ENCODE data around the gene AP1S1.
"Not testable (repeated sequence)": the region's sequence is repeated elsewhere in the genome, so short reads cannot be mapped to it uniquely, and the experiment has no call there.

Gene AP1S1

DNA sequence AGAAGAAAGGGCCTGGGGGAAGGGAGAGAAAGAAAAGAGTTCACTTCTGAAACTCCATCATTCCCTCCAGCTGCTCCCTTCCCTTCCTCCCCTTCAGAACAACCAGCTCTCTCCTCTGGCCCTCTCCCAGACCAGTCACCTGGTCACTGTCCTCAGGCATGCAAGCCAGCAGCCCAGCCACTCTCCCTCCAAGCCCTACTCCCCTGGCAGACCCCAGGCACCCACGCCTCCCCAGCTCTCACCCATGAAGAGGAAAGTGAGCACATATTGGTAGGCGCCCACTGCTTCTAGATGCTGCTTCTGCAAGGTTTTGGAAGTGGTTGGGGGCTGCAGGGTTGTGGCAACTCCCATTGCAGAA lies 46.2 kb downstream of the AP1S1 start:
- H3K9me3 ChIP-seq (ENCODE audit: insufficient read depth, low read depth, low read length) = no peaks in the 10 kb centered on the region
- H3K9ac ChIP-seq (ENCODE audit: low read depth, low read length) = peak overlapping the region; percentile 3; the same call in 1 of the 2 replicates
- no peak overlapping the region for H3K27ac ChIP-seq (ENCODE audit: low read length)
- H3K4me3 ChIP-seq (ENCODE audit: low read length) = no peak overlapping the region
- H3K36me3 ChIP-seq (ENCODE audit: insufficient read depth, low read depth, low read length) = no peaks in the 10 kb centered on the region
- H3K27me3 ChIP-seq (ENCODE audit: insufficient read depth, low read length) = peaks cover 32% of the 10 kb centered on the region; the same call in 1 of the 2 replicates
- peaks cover 4% of the 10 kb centered on the region; the same call in 1 of the 2 replicates for H3K4me1 ChIP-seq (ENCODE audit: insufficient read depth, low read length)

DNA sequence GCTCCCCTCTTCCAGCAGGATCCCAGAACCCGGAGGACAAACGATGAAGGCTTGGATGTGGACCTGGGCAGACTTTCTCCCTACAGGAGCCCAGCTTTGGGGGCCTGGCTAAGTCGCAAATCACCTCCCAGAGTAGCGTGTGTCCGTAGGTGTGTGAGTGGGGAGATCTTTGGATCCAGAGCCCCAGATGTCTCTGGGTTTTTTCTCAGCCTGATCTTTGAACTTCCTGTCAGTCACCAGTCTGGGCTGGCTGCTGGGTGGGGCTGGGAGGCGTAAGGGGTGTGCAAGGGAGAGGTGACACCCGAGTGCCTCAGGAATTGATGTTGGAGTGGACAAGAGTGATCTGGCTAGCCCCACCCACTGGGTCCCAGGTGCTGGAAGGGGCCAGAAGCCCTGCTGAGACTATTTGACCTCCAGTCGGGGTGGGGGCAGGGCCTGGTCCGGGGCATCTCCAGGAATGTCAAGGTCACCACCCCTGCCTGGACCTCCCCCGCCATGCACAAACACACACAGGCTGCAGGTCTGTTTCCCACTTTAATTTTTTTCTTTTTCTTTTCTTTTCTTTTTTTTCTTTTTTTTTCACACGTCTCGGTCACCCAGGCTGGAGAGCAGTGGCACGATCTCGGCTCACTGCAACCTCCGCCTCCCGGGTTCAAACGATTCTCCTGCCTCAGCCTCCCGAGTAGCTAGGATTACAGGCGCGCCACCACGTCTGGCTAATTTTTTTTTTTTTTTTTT lies 46.8 kb downstream of the AP1S1 start, which contains the start of gene MOGAT3:
Gene MOGAT3, minus strand, starts transcription at position 175 of the 738 bp plus-strand sequence. CDS start 182 bp downstream, outside the sequence.
- H3K27me3 ChIP-seq (ENCODE audit: insufficient read depth, low read length) = peaks cover 32% of the 10 kb centered on the region; the same call in 1 of the 2 replicates
- peaks cover 4% of the 10 kb centered on the region; the same call in 1 of the 2 replicates for H3K4me1 ChIP-seq (ENCODE audit: insufficient read depth, low read length)
- H3K4me3 ChIP-seq (ENCODE audit: low read length) = peak within 1 kb of the TSS; percentile 53; the same call in 1 of the 2 replicates
- H3K27ac ChIP-seq (ENCODE audit: low read length) = no peak within 1 kb of the TSS
- H3K9me3 ChIP-seq (ENCODE audit: insufficient read depth, low read depth, low read length) = no peaks in the 10 kb centered on the region
- H3K36me3 ChIP-seq (ENCODE audit: insufficient read depth, low read depth, low read length) = no peaks in the 10 kb centered on the region
- H3K9ac ChIP-seq (ENCODE audit: low read depth, low read length) = peak within 1 kb of the TSS; percentile 34; the same call in 1 of the 2 replicates

DNA sequence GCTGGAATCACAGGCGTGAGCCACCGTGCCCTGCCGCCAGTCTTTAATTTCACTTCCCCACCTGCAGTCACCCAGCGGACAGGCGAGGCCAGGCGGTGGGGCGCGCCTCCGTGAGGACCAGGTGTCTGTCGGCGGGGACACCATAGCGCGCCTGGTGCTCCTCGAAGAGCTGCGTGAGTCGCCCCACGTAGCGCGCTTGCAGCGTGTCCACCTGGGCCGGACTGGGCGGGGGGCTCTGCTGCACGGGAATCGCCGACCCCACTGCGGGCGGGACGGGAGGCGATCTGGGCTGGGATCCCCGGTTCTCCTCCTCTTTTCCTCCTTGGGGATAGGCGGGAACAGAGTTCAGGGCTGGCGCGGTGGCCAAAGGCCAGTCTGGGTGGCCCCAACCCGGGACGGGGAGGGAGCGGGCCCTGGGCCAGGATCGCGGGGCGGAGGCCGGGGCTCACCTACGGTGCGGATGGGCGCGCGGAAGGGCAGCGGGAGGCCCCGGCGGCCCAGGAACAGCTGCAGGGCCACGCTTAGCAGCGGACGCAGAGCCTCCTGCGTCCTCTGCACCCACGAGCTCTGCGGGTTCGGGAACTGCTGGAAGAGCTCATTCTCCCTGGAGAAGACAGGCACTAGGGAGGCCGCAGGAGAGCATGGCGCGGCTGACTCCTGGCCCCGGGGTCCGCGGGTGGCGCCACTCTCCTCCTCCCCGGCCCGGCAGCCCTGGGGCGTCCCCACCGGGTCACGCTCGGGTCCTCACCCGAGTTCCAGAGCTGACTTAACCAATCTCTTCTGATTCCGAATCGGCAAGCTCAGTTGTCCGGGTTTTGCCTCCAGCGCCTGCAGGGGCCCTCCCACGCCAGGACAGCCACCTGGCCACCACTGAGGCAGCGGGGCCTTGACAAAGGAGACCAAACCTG lies 47.7 kb downstream of the AP1S1 start:
- peak overlapping the region; percentile 34; the same call in 1 of the 2 replicates for H3K9ac ChIP-seq (ENCODE audit: low read depth, low read length)
- peak overlapping the region; percentile 53; the same call in 1 of the 2 replicates for H3K4me3 ChIP-seq (ENCODE audit: low read length)
- H3K36me3 ChIP-seq (ENCODE audit: insufficient read depth, low read depth, low read length) = no peaks in the 10 kb centered on the region
- peaks cover 32% of the 10 kb centered on the region; the same call in 1 of the 2 replicates for H3K27me3 ChIP-seq (ENCODE audit: insufficient read depth, low read length)
- peaks cover 4% of the 10 kb centered on the region; the same call in 1 of the 2 replicates for H3K4me1 ChIP-seq (ENCODE audit: insufficient read depth, low read length)
- no peak overlapping the region for H3K27ac ChIP-seq (ENCODE audit: low read length)
- no peaks in the 10 kb centered on the region for H3K9me3 ChIP-seq (ENCODE audit: insufficient read depth, low read depth, low read length)

DNA sequence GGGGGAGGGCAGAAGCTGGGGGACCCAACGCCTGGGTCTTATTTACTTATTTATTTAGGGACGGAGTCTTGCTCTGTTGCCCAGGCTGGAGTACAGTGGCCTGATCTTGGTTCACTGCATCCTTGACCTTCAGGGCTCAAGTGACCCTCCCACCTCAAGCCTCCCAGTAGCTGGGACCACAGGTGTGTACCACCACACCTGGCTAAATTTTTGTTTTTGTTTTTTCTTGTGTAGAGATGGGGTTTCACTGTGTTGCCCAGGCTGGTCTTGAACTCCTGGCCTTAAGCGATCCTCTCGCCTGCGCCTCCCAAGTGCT lies 48.3 kb downstream of the AP1S1 start:
- Histone ChIP-seq H3K9me3 (ENCODE audit: insufficient read depth, low read depth, low read length) (no peaks in the 10 kb centered on the region), H3K27me3 (ENCODE audit: insufficient read depth, low read length) (peaks cover 32% of the 10 kb centered on the region; the same call in 1 of the 2 replicates), H3K4me1 (ENCODE audit: insufficient read depth, low read length) (peaks cover 4% of the 10 kb centered on the region; the same call in 1 of the 2 replicates), H3K27ac (ENCODE audit: low read length) (no peak overlapping the region), H3K36me3 (ENCODE audit: insufficient read depth, low read depth, low read length) (no peaks in the 10 kb centered on the region), H3K9ac (ENCODE audit: low read depth, low read length) (no peak overlapping the region), H3K4me3 (ENCODE audit: low read length) (no peak overlapping the region)

DNA sequence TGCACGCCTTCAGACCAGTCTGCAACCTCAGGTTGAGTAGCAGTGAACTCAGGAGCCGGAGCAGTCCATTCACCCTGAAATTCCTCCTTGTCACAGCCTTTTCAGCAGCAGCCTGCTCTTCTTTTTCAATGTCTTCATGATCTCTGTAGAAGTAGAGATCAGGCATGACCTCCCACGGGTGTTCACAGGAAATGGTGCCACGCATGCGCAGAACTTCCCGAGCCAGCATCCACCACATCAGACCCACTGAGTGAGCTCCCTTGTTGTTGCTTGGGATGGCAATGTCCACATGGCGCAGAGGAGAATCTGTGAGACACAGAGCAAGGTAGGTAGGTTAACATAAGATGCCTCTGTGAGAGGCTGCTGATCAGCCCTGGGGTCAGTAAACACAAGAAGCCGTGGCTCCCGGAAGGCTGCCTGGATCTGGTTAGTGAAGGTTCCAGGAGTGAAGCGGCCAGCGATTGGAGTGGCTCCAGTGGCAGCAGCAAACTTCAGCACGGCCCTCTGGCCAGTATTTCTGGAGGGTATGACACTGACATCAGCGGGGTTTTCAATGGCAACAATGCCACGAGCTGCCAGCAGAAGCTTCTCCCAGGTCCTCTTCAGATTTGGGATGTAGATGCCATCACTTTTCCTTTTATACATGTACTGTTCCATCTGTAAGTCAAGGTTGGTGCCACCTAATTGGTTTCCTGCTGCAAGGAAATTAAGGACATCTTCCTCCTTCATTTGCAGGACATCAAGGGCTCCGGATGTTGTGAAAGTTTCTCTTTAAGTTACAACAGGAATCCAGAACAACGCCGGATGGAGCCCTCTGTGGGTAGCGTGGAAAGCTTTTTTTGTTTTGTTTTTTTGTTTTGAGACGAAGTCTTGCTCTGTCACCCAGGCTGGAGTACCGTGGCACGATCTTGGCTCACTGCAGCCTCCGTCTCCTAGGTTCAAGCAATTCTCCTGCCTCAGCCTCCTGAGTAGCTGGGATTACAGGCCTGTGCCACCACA lies 49.8 kb downstream of the AP1S1 start:
- not testable (repeated sequence) for H3K36me3 ChIP-seq (ENCODE audit: insufficient read depth, low read depth, low read length); H3K4me1 ChIP-seq (ENCODE audit: insufficient read depth, low read length); H3K9ac ChIP-seq (ENCODE audit: low read depth, low read length); H3K9me3 ChIP-seq (ENCODE audit: insufficient read depth, low read depth, low read length); H3K4me3 ChIP-seq (ENCODE audit: low read length); H3K27ac ChIP-seq (ENCODE audit: low read length)
- H3K27me3 ChIP-seq (ENCODE audit: insufficient read depth, low read length) = peaks cover 32% of the 10 kb centered on the region; the same call in 1 of the 2 replicates

DNA sequence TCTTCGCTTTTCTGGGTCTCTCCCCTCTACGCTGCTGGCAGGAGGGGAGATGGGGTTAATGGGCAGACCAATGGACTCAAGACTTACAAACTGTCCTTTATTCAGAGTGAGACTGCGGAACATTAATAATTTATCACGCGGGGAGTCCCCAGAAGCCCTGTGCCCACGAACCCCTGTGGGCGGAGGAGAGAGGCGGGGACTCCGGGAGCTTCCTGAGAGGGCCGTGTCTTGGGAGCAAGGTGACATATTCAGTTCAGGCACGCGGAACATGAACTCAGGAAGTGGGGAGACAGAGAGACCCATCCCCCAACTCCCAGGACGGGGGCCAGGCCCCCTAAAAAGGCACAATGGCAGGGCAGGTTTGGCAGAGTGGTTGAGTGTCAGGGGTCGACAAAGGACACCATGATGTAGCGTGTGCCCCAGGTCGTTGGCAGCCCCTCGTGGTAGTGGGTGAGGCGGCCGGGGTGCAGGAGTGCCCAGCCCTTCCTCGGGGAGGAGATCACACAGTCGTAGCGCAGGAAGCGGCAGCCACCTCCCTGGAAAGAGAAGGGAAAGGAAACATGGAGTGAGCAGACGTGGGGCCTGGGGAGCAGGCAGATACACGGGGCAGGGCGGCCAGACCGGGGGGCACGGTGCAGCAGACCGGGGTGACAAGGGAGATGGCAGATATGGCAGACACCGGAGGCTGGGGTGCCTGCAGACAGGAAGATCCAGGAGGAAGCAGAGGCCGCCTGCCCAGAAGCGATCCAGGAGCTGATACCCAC lies 51.8 kb downstream of the AP1S1 start:
- peaks cover 27% of the 10 kb centered on the region; the same call in 1 of the 2 replicates for H3K27me3 ChIP-seq (ENCODE audit: insufficient read depth, low read length)
- H3K4me3 ChIP-seq (ENCODE audit: low read length) = no peak overlapping the region
- H3K9ac ChIP-seq (ENCODE audit: low read depth, low read length) = no peak overlapping the region
- H3K4me1 ChIP-seq (ENCODE audit: insufficient read depth, low read length) = no peaks in the 10 kb centered on the region; the same call in 1 of the 2 replicates
- peaks cover 10% of the 10 kb centered on the region for H3K36me3 ChIP-seq (ENCODE audit: insufficient read depth, low read depth, low read length)
- no peaks in the 10 kb centered on the region for H3K9me3 ChIP-seq (ENCODE audit: insufficient read depth, low read depth, low read length)
- H3K27ac ChIP-seq (ENCODE audit: low read length) = no peak overlapping the region

DNA sequence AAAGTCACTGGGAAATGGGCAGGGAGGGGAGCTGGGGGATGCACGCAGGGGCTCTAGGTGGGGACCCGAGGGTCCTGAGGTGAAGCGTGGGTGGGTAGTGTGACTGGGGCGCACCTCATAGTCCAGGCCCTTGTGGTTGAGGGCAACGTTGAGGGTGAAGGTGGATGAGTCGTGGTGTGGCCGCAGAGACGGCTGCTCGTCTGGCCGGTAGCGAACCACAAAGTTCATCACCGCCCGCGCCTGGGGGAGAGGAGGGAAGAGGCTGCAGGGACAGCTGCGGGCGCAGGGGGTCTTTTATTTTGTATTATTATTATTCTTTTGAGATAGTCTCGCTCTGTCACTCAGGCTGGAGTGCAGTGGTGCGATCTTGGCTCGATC lies 52.4 kb downstream of the AP1S1 start:
- Histone ChIP-seq H3K9ac (ENCODE audit: low read depth, low read length) (no peak overlapping the region), H3K27ac (ENCODE audit: low read length) (no peak overlapping the region), H3K27me3 (ENCODE audit: insufficient read depth, low read length) (peaks cover 22% of the 10 kb centered on the region; the same call in 1 of the 2 replicates), H3K4me3 (ENCODE audit: low read length) (no peak overlapping the region), H3K9me3 (ENCODE audit: insufficient read depth, low read depth, low read length) (no peaks in the 10 kb centered on the region), H3K36me3 (ENCODE audit: insufficient read depth, low read depth, low read length) (peaks cover 10% of the 10 kb centered on the region), H3K4me1 (ENCODE audit: insufficient read depth, low read length) (no peaks in the 10 kb centered on the region)

DNA sequence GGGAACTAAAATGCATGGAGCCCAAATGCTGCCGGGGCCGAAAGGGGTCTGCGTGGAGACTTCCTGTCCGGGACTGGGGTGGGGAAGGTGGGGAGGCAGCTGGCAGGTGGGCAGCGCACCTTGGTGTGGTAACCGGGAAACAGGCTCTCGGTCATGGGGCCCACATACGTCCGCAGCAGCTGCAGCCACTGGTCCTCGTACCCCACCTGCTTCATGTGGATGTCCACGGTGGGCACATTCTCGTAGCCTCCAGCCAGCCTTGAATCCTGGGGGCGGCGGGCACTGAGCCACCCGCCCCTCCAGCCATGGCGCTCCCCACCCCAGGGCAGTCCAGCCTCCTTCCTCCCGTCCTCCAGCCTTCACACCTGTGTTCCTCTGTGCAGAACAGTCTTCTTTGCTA lies 53.2 kb downstream of the AP1S1 start:
- peaks cover 14% of the 10 kb centered on the region; the same call in 1 of the 2 replicates for H3K27me3 ChIP-seq (ENCODE audit: insufficient read depth, low read length)
- no peak overlapping the region for H3K9ac ChIP-seq (ENCODE audit: low read depth, low read length)
- H3K27ac ChIP-seq (ENCODE audit: low read length) = no peak overlapping the region
- peaks cover 10% of the 10 kb centered on the region for H3K36me3 ChIP-seq (ENCODE audit: insufficient read depth, low read depth, low read length)
- H3K4me3 ChIP-seq (ENCODE audit: low read length) = no peak overlapping the region
- H3K4me1 ChIP-seq (ENCODE audit: insufficient read depth, low read length) = no peaks in the 10 kb centered on the region
- no peaks in the 10 kb centered on the region for H3K9me3 ChIP-seq (ENCODE audit: insufficient read depth, low read depth, low read length)

DNA sequence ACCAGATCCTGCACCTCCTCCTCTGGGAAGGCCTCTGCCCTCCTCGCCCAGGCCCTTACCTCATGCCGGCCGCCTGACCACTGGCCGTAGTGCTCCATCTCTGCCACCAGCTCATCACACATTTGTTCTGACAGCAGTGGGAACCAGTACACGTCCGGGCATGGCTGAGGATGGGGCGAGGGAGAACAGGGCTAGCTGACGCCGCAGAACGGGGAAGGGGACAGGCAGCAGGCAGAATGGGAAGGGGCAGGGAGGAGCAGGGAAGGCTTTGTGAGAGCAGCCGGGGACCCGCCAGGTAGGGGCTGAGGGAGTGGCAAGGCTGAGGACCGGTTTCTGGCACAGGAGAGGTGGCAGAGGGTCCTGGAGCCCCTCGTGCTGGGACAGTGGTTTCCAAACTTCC lies 54.5 kb downstream of the AP1S1 start:
- no peak overlapping the region for H3K9ac ChIP-seq (ENCODE audit: low read depth, low read length)
- peaks cover 10% of the 10 kb centered on the region for H3K36me3 ChIP-seq (ENCODE audit: insufficient read depth, low read depth, low read length)
- H3K27me3 ChIP-seq (ENCODE audit: insufficient read depth, low read length) = peaks cover 1% of the 10 kb centered on the region; the same call in 1 of the 2 replicates
- H3K4me1 ChIP-seq (ENCODE audit: insufficient read depth, low read length) = no peaks in the 10 kb centered on the region
- H3K4me3 ChIP-seq (ENCODE audit: low read length) = no peak overlapping the region
- H3K27ac ChIP-seq (ENCODE audit: low read length) = no peak overlapping the region
- H3K9me3 ChIP-seq (ENCODE audit: insufficient read depth, low read depth, low read length) = no peaks in the 10 kb centered on the region

DNA sequence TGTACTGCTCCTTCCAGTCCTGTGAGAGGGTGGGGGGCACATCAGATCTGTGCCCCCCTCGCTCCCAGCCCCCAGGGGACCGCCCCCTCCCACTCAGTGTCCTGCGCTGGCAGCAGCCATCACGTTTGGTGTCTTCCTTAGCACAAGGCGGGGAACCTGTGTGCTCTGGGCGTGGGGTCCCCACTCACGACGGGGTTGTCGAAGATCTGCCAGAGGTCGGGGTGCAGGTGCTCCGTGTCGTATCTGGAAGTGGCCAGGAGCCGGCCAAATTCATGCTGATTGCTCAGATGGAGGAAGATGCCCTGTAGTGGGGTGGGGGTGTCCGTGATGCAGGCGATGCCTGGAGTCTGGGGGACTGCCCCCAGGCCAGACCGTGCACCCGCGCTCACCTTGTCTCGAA lies 55.9 kb downstream of the AP1S1 start:
- no peaks in the 10 kb centered on the region for H3K4me1 ChIP-seq (ENCODE audit: insufficient read depth, low read length)
- no peaks in the 10 kb centered on the region for H3K27me3 ChIP-seq (ENCODE audit: insufficient read depth, low read length)
- H3K4me3 ChIP-seq (ENCODE audit: low read length) = no peak overlapping the region
- H3K9me3 ChIP-seq (ENCODE audit: insufficient read depth, low read depth, low read length) = no peaks in the 10 kb centered on the region
- H3K27ac ChIP-seq (ENCODE audit: low read length) = no peak overlapping the region
- no peak overlapping the region for H3K9ac ChIP-seq (ENCODE audit: low read depth, low read length)
- H3K36me3 ChIP-seq (ENCODE audit: insufficient read depth, low read depth, low read length) = peaks cover 10% of the 10 kb centered on the region

Measured in iPS-20b (cell line).